ENCODE measurements around the gene POMGNT1.
"Not testable (repeated sequence)": the region's sequence is repeated elsewhere in the genome, so short reads cannot be mapped to it uniquely, and the experiment has no call there.

POMGNT1 gene

GRCh38 chr1:46197964-46198811 is at the start of gene POMGNT1:
Gene POMGNT1, minus strand, starts transcription at chr1:46198434. Its CDS starts 613 bp downstream, at chr1:46197821.
- peak; percentile 78 for DNase-seq (ENCODE audit: low spot score)

DNA sequence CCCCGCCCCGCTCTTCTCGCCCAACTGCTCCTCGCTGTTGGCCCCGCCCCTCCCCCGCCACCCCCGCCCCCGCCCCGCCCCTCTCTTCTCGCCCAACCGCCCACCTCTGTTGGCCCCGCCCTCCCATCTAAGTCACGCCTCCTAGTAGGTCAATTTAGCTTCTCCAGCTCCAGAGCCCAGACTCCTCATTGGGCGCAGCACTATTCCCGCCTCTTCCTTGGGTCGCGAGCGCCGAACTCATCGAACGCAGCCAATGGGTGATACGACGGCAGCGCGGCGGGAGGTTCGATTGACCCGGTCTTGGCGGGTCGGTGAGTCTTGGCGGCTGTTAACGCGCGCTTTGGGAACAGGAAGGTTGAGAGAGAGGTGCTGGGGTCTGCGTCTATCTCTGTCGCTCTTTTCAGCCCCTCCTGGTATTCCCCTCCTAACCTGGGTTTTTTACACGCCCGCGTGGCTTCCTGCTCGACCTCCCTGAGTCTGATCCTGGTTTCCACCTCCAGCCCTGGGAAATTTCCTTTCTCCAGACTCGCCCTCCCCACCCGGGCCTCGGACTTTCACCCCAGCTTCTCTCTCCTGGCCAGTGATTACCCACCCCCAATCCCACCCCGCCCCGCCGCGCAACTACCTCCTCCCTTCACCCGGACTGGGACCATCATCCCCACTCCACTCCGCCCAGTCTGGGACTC is 49.3 kb upstream of the POMGNT1 start, which contains the start of gene RAD54L:
RAD54L (plus strand) TSS at position 328 of the 686 bp plus-strand sequence. CDS start 643 bp downstream, outside the sequence.
- peak; percentile 98 for DNase-seq (ENCODE audit: low spot score)

DNA sequence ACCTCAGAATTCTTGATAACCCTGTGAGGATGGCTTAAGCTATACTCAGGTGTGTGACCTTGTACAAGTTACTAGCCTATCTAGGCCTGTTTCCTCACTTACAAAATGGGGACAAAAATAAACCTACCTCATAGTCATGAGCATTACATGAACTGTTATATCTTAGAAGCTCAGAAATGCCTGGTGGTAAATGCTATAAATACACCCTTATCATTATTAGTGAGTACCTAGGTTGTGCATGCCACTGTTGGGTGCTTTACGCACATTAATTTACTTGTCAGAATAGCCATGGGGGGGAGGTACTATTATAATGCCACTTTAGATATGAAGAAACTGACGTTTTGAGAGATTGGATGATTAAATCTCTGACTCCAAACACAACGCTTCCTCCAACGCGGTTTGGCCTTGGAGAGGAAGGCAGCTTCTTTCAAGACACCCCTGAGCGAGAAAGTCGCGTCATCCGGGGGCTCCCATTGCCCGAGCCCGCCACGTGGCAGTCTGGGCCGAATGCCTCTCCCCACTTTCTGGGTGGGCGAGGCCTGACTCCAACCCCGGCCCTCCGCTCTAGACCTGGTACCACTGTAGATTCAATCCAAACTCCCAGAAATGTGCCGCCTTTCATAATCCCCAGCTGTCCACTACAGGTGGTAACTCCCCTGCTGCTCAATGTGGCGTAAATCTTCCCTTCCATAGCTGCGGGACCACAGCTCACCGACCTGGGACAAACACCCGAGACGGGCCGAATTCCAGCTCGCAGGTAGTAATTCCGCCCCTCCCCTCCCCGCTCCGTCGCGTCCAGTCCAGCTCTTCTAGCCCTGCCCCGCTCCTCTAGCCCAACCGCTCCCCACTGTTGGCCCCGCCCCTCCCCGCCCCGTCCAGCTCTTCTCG is 48.6 kb upstream of the POMGNT1 start:
- DNase-seq (ENCODE audit: low spot score), result no peak

DNA sequence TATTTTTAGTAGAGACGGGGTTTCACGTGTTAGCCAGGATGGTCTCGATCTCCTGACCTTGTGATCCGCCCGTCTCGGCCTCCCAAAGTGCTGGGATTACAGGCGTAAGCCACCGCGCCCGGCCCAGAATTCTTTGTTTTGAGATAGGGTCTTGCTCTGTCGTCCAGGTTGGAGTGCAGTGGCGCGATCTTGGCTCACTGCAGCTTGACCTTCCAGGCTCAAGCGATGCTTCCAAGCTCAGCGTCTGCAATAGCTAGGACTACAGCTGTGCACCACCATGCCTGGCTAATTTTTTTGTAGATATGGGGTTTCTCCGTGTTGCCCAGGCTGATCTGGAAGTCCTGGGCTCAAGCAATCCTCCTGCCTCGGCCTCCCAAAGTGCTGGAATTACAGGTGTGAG is 47.9 kb upstream of the POMGNT1 start:
- not testable (repeated sequence) for DNase-seq (ENCODE audit: low spot score)

DNA sequence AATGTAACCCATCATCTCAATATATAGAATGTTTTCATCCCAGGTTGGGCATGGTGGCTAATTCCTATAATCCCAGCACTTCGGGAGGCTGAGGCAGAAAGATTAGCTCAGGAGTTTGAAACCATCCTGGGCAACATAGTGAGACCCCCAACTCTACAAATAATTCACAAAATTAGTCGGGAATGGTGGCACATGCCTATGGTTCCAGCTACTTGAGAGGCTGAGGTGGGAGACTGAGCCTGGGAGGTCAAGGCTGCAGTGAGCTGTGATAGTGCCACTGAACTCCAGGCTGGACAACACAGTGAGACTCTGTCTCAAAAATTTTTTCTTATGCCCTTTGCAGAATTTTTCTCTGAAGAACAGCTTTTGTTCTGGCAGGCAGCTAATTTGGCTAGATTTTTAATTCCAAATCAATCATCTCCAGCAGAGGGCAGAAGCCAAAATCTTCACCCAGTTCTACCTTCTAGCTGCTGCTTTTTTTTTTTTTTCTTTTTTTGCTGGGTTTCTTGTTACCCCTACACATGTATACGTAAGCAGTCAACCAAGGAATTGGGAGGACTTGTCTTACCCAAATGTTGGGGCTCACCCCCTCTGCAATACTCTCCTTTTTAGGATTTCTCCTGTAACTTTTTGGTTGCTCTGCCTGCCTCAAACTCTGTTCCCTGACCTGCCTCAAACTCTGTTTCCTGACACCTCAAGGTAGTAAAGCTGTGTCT is 46.6 kb upstream of the POMGNT1 start:
- DNase-seq (ENCODE audit: low spot score), result no peak

DNA sequence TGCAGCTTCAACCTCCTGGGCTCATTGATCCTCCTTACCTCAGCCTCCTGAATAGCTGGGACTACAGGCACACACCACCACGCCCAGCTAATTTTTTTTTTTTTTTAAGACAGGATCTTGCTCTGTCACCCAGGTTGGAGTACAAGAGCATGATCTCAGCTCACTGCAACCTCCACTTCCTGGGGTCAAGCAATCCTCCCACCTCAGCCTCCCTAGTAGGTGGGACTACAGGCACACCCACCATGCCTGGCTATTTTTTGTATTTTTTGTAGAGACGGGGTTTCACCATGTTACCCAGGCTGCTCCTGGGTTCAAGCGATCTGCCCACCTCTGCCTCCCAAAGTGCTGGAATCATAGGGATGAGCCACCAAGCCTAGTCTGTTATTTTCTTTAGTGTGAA is 45.6 kb upstream of the POMGNT1 start:
- not testable (repeated sequence) for DNase-seq (ENCODE audit: low spot score)

- no peak for DNase-seq (ENCODE audit: low spot score)
Measured at GRCh38 chr1:46242918-46243317, 44.7 kb upstream of the POMGNT1 start.

DNA sequence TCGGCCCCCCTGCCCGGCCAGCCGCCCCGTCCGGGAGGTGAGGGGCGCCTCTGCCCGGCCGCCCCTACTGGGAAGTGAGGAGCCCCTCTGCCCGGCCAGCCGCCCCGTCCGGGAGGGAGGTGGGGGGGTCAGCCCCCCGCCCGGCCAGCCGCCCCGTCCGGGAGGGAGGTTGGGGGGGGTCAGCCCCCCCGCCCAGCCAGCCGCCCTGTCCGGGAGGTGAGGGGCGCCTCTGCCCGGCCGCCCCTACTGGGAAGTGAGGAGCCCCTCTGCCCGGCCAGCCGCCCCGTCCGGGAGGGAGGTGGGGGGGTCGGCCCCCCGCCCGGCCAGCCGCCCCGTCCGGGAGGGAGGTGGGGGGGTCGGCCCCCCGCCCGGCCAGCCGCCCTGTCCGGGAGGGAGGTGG is 43.5 kb upstream of the POMGNT1 start:
- not testable (repeated sequence) for DNase-seq (ENCODE audit: low spot score)

GRCh38 chr1:46238865-46239264 is 40.6 kb upstream of the POMGNT1 start:
- not testable (repeated sequence) for DNase-seq (ENCODE audit: low spot score)

DNA sequence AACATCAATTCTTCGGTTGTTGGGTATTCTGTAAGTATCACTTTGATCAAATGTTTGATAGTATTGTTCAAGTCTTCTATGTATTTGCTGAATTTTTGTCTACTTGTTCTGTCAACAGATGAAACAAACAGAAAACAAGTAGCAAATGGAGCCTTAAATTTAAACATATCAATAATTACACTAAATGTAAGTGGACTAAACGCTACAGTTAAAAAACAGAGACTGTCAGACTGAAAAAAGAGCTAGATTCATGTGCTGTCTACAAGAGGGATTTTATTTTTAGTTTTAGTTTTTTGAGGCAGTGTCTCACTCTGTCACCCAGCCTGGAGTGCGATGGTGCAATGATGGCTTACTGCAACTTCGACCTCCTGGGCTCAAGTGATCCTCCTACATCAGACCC is 38.6 kb upstream of the POMGNT1 start:
- no peak for DNase-seq (ENCODE audit: low spot score)

GRCh38 chr1:46231231-46231630 is 33.0 kb upstream of the POMGNT1 start:
- DNase-seq (ENCODE audit: low spot score), result not testable (repeated sequence)

- DNase-seq (ENCODE audit: low spot score), result no peak
Measured at GRCh38 chr1:46224966-46225365, 26.7 kb upstream of the POMGNT1 start.

DNA sequence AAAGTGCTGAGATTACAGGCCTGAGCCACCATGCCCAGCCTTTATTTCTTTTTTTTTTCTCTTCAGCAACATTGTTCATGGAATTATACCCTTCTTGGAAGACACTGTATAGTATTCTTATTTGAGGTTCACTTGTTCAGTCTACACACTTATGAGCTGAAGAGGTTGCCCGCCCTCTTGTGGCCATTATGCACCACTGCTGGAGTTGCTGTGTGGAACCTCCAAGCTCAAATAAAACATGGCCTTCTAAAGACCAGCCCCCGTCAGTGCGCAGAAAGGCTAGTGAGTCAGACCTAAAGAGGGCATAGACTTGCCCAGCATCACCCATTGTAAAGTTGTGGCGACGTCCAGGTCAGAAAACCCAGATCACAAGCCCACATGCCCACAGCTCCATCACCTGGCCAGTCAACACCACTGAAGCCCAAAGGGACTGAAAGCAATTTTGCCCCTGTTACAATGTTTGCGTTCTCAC is 25.3 kb upstream of the POMGNT1 start:
- peak; percentile 89 for DNase-seq (ENCODE audit: low spot score)

- DNase-seq (ENCODE audit: low spot score), result not testable (repeated sequence)
Measured at GRCh38 chr1:46223055-46223454, 24.8 kb upstream of the POMGNT1 start.

GRCh38 chr1:46221749-46222148 is 23.5 kb upstream of the POMGNT1 start:
- peak; percentile 91 for DNase-seq (ENCODE audit: low spot score)

DNA sequence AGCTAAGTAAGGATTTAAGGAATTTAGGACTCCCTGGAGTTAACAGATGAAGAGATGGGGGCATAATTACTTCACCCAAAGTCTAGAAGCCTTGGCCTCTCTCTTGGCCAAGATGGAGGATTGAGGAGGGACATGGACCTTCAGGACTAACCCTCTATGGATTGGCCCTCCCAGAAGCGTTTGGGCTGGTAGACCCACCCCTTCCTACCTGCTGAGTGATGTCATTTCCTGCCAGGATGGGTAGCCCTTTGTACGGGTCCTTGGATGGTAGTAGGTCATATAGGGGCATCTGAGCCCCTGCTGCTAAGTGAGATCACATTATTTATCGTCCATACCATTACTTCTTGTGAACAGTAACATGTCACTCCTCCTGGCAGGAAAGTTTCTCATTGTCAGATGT is 22.6 kb upstream of the POMGNT1 start:
- DNase-seq (ENCODE audit: low spot score), result no peak

GRCh38 chr1:46219551-46220520 is 21.6 kb upstream of the POMGNT1 start:
- DNase-seq (ENCODE audit: low spot score), result no peak

GRCh38 chr1:46218443-46218842 is 20.2 kb upstream of the POMGNT1 start:
- DNase-seq (ENCODE audit: low spot score), result no peak

- DNase-seq (ENCODE audit: low spot score), result no peak
Measured at GRCh38 chr1:46215504-46215903, 17.3 kb upstream of the POMGNT1 start.

DNA sequence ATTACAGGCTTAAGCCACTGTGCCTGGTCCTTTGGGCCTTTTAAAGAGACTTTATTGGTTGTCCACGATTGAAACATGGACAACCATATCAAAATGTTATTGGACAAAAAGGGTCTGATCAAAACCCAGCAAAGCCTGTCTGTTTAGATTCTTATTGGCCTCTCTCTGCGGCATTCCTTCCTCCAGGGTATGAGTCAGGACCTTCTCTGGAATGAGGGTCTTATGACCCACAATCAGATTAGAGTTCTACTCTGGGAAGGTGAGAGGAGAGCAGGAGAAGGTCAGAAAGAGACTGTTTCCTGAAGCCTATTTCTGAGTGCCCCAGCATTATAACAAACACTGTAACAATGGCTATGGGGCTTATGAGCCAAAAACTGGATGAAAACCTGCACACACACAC is 12.8 kb upstream of the POMGNT1 start:
- no peak for DNase-seq (ENCODE audit: low spot score)
